CD4-positive, alpha-beta T cell treated with Interleukin-2 at 100 ng/mL for 4 hours (primary cell): Measurements from ENCODE around the gene MEF2C.

ENCODE experiments used
- DNase-seq: peaks from one replicate; pipeline ENCODE4 v3.0.0-alpha.2; 2020; ENCODE audit warnings: low spot score

MEF2C gene

GRCh38 chr5:88674356-88675167 is 208.4 kb downstream of the MEF2C start:
- no peak for DNase-seq

GRCh38 chr5:88673253-88674105 is 209.5 kb downstream of the MEF2C start:
- no peak for DNase-seq

GRCh38 chr5:88672644-88673252 is 210.2 kb downstream of the MEF2C start:
- DNase-seq, result no peak

- no peak for DNase-seq
Observed at GRCh38 chr5:88671505-88672499, 211.2 kb downstream of the MEF2C start.

- no peak for DNase-seq
Observed at GRCh38 chr5:88671106-88671504, 211.9 kb downstream of the MEF2C start.

GRCh38 chr5:88670461-88670860 is 212.5 kb downstream of the MEF2C start:
- DNase-seq, result no peak

GRCh38 chr5:88669371-88670050 is 213.5 kb downstream of the MEF2C start:
- DNase-seq, result no peak

- no peak for DNase-seq
Observed at GRCh38 chr5:88667496-88668201, 215.3 kb downstream of the MEF2C start.
